SK-N-SH (cell line): ENCODE results near the gene SYNPO2.
"Not testable (repeated sequence)": the region's sequence is repeated elsewhere in the genome, so short reads cannot be mapped to it uniquely, and the experiment has no call there.

Experiments
- CTCF ChIP-seq: fragments of 200-600 bp; sonication (generic); IDR thresholded peaks from 2 replicates; pipeline ENCODE4 v1.6.1; 2017; ENCODE audit warnings: antibody characterized with exemption, mild to moderate bottlenecking, moderate library complexity
- FOXM1 ChIP-seq: IDR thresholded peaks from 2 replicates; pipeline ENCODE4 v1.4.0; 2012; ENCODE audit warnings: low read depth, mild to moderate bottlenecking
- POLR2AphosphoS5 ChIP-seq: IDR thresholded peaks from 2 replicates; pipeline ENCODE4 v1.6.1; 2012; ENCODE audit warnings: low read depth, low read length
- REST ChIP-seq: IDR thresholded peaks from 2 replicates; pipeline ENCODE4 v1.6.1; 2012; ENCODE audit warnings: mild to moderate bottlenecking, low read depth, low read length, moderate library complexity
- TAF1 ChIP-seq: IDR thresholded peaks from 2 replicates; pipeline ENCODE4 v1.6.1; 2012; ENCODE audit warnings: low read depth, mild to moderate bottlenecking, low read length, moderate library complexity, borderline replicate concordance

GRCh38 chr4:118977100-118977499 is 88.4 kb downstream of the SYNPO2 start:
- not testable (repeated sequence) for TF ChIP-seq CTCF, POLR2AphosphoS5, TAF1, FOXM1, REST
